Activated CD8-positive, alpha-beta memory T cell treated with anti-CD3 and anti-CD28 coated beads, Interleukin-2, amount 50 U/mL, for 1 hour (primary cell): ENCODE results near the gene RTKN2.

ENCODE experiments used
- DNase-seq: peaks from one replicate; pipeline ENCODE4 v3.0.0-alpha.2; 2020; ENCODE audit errors: extremely low read depth

RTKN2 gene

GRCh38 chr10:62224606-62225005 is 44.0 kb downstream of the RTKN2 start:
- DNase-seq: no peak

DNA sequence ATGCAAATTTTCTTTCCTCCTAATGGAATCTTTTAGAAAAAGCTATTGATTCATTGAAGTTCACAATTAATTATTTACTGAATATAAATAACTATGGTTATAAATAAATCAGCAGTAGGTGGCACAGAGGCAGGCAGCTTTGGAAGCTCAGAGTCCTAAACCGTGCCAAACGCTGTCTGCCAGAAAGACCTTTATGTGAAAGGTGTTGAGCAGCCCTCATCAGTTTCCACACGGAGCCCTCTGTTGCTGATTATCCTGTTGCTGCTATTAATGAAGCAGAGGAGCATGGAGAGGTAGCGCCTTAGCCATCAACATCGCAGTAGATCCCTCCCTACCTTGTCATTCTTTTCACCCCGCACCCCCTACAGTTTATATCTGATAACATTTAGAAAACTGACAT is 51.0 kb downstream of the RTKN2 start:
- no peak for DNase-seq

- DNase-seq: no peak
These were observed 54.2 kb downstream of the RTKN2 start for GRCh38 chr10:62214364-62214874.

DNA sequence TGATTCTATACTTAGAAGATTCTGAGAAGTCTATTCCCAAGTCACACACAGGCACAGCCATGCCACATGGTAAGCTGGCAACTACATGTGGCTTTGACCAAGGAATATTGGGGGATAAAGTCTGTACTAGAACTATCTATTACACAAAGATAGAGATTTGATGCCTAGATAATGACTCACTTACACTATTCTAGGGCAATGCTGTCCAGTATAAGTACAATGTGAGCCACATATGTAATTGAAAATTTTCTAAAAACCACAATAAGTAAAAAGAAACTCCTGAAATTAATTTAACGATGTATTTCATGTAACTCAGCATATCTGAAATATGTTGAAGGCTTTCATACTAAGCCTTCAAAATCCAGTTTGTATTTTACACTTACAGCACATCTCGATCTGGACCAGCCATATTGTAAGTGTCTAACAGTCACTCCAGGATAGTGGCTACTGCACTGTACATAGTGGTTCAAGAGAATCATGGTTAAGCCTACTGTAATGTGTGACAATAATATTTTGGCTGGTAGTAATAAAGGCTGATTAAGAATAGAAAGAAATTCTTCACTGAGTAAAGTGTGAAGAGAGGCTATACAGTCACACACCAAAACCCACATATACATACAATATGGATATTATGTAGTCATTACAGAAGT is 62.8 kb downstream of the RTKN2 start:
- DNase-seq: no peak

DNA sequence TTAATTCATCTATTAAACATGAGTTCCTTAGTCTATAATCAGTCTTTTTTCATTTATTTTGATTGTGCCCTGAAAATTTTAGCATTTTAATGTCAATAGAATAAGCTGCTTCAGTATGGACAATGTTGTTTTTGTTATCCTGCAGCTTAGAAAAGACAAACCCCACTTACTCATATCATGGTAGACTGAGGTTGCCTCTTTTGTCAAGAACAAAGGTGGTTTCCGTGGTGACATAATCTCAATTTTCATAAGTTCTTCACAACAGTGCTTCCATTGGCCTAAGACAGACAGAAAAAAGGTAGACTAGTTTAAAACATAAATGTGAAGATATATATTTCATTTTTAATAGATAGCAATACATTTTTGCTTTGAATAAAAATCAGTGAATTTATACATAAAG is 69.1 kb downstream of the RTKN2 start:
- no peak for DNase-seq

DNA sequence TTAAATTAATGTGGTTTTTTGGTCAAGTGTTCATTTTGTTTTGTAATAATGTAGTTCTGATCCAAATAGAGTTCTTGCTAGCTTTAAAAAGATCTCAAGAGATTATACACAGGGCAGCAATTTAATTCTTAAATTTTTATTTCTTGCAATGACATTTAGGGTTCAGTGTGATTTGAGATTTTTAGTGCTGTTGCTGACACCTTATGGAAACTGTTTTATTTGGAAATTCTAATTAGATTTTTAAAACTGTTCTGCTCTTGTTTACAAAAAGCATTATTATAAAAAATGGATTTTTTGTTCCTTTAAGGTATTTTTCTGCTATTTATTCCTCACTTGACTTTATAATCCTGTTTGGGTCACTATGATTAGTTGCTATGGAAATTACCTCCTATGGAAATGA is 72.1 kb downstream of the RTKN2 start:
- no peak for DNase-seq

DNA sequence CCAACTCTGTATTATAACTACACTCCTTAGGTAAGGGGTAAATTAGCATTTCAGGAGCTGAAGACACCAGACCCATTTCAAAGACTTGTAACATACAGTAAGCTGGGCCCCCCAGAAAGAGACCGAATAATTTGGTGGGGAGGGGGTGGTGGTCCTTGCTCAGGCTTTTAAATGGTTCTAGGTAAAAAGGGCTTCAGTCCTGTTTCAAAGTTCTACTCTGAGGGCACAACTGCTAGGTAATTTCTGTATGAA is 73.0 kb downstream of the RTKN2 start:
- no peak for DNase-seq

GRCh38 chr10:62194924-62195674 is 73.5 kb downstream of the RTKN2 start:
- DNase-seq: no peak

DNA sequence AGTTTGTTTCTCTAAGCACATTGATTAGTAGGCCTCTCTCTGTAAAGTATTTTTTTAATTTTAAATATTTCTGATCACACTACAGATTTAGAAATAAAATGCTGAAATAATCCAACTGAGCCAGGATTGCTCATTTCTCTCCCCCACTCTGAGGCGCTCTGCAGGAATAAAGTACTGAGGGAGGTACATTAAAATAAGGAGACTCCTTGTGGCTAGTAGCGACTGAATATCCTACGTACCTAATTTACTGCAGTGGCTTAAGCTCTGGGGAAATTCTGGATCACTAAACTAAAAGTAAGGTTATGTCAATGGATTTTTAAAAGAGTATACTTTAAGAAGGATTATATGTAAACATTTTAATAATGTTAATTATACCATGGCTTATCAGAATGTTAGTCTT is 75.2 kb downstream of the RTKN2 start:
- no peak for DNase-seq

GRCh38 chr10:62189131-62189530 is 79.5 kb downstream of the RTKN2 start:
- no peak for DNase-seq

DNA sequence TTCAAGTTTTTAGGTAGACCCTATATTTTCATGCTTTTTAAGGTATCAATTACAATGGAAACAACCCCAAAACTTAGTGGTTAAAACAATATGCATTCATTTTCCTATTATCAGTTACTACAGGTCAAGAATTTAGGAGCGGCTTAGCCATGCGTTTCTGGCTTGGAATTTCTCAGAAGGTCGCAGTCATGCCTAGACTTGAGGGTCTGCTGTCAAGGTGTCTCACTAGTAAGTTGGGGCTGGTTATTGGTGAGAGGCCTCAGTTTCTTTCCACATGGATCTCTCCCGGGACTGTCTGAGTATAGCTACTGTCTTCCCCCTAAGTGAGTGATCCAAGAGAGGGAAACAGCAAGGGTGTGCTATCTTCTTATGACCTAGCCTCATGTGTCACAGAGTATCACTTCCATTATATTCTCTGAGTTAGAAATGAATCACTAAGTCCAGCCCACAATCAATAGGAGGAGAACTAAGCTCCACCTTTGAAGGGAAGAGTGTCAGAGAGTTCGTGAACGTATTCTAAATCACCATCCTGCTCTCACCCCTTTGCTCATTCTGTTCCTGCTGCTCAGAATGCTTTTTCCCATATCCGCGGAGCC is 80.5 kb downstream of the RTKN2 start:
- no peak for DNase-seq

DNA sequence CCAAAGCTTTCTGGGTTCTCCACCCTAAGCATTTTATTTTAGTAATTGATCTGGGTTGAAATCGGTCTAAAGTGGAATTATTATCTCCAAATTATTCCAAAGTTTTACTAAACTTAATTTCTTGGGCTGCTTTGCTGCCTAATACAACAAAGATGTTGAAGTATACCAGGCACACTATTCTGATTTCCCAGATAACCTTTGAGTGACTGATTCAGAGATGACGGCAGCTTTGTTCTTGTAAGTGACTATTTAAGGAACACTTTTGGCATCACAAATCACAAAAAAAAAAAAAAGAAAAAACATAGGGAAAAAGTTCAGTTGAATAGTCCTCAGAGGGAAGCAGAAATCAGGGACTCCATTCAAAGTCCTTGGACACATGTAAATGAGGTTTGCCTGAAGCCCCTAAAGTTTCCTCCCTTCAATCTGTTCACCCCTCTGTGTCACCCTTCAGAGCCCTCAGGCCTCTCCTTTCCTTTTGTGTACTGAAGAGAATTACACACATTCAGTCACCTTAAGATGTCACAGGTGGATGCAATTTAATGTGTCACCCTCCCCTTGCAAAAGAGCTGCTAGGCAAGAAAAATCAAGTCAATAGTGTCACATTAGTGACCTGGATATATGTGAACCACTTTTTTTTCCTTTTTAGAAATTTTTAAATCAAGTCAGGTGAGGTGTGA is 81.5 kb downstream of the RTKN2 start:
- no peak for DNase-seq

- no peak for DNase-seq
These were observed 82.5 kb downstream of the RTKN2 start for GRCh38 chr10:62185919-62186692.

- no peak for DNase-seq
These were observed 84.5 kb downstream of the RTKN2 start for GRCh38 chr10:62183857-62184795.

GRCh38 chr10:62183442-62183841 is 85.2 kb downstream of the RTKN2 start:
- DNase-seq: peak; percentile 52

GRCh38 chr10:62182595-62182994 is 86.0 kb downstream of the RTKN2 start:
- no peak for DNase-seq

GRCh38 chr10:62182171-62182570 is 86.5 kb downstream of the RTKN2 start:
- DNase-seq: no peak

- no peak for DNase-seq
These were observed 88.0 kb downstream of the RTKN2 start for GRCh38 chr10:62180677-62181076.

GRCh38 chr10:62178568-62178967 is 90.1 kb downstream of the RTKN2 start:
- DNase-seq: no peak

DNA sequence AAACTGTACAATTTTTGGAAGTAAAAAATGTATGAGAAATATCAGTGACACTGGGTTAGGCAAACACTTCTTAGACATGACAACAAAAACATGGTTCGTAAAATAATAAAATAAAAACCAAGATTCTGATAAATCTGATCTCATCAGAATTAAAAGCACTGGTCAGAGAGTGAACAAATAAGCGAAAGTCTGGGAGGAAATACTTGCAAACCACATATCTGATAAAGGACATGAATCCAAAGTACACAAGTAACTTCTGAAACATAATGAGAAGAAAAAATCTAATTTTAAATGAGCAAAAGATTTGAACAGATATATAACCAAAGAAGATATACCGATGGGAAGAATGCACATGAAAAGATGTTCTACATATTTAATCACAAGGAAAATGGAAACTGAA is 91.5 kb downstream of the RTKN2 start:
- no peak for DNase-seq

GRCh38 chr10:62175251-62175650 is 93.4 kb downstream of the RTKN2 start:
- no peak for DNase-seq
